Karpas-422 (cell line): Measurements from ENCODE around the gene CLOCK. TPM values are rescaled to one million over a fixed set of nuclear protein-coding genes. Genes with fewer than 3 reads are reported as not detected.

Source experiments
- DNase-seq: peaks from one replicate; pipeline ENCODE4 v3.0.0-alpha.2; 2015
- H2AFZ ChIP-seq: fragments of 200-600 bp; sonication (generic); 2 replicates; pipeline ENCODE4 v1.6.1; 2014; ENCODE audit warnings: antibody characterized with exemption, low read length, mixed read lengths
- H3K27ac ChIP-seq: fragments of 200-600 bp; sonication (generic); 2 replicates; pipeline ENCODE4 v1.5.1; 2014; ENCODE audit warnings: mild to moderate bottlenecking, low read length, moderate library complexity
- H3K27me3 ChIP-seq: fragments of 200-600 bp; sonication (generic); 2 replicates; pipeline ENCODE4 v1.6.1; 2014; ENCODE audit warnings: low read length, mixed read lengths
- H3K36me3 ChIP-seq: fragments of 200-600 bp; sonication (generic); 2 replicates; pipeline ENCODE4 v1.6.1; 2014; ENCODE audit warnings: low read length, mixed read lengths; ENCODE audit not compliant: insufficient read depth
- H3K4me1 ChIP-seq: fragments of 200-600 bp; sonication (generic); 2 replicates; pipeline ENCODE4 v1.6.1; 2014; ENCODE audit warnings: mild to moderate bottlenecking, low read length, mixed read lengths
- H3K4me2 ChIP-seq: fragments of 200-600 bp; sonication (generic); 2 replicates; pipeline ENCODE4 v1.6.1; 2014; ENCODE audit warnings: low read length, low read depth, mild to moderate bottlenecking; ENCODE audit not compliant: poor library complexity, severe bottlenecking
- H3K4me3 ChIP-seq: fragments of 200-600 bp; sonication (generic); 2 replicates; pipeline ENCODE4 v1.5.1; 2014; ENCODE audit warnings: mild to moderate bottlenecking, antibody characterized with exemption, low read length, mixed read lengths
- H3K79me2 ChIP-seq: fragments of 200-600 bp; sonication (generic); 2 replicates; pipeline ENCODE4 v1.6.1; 2014; ENCODE audit warnings: mild to moderate bottlenecking, low read length, mixed read lengths
- H3K9ac ChIP-seq: fragments of 200-600 bp; sonication (generic); 2 replicates; pipeline ENCODE4 v1.6.0; 2014; ENCODE audit warnings: low read length
- H3K9me2 ChIP-seq: fragments of 200-600 bp; sonication (generic), shearing (Covaris generic); replicated peaks from 2 replicates; pipeline ENCODE4 v1.6.0; 2014; ENCODE audit warnings: mild to moderate bottlenecking, low read length, moderate library complexity; ENCODE audit not compliant: insufficient read depth
- H3K9me3 ChIP-seq: fragments of 300-700, 200-600 bp; sonication (generic); 2 replicates; pipeline ENCODE4 v1.6.1; 2014; ENCODE audit warnings: low read length, mixed read lengths
- H4K20me1 ChIP-seq: fragments of 200-600 bp; sonication (generic); 2 replicates; pipeline ENCODE4 v1.6.1; 2014; ENCODE audit warnings: mild to moderate bottlenecking, antibody characterized with exemption, low read length, low read depth; ENCODE audit not compliant: insufficient read depth
- total RNA-seq: library from RNA; depleted of rRNA; stranded (reverse); fragments of >200 nt; shearing (Covaris generic); gene quantifications from 2 replicates; pipeline ENCODE4 v1.2.3, GENCODE V29; 2014; ENCODE audit warnings: low replicate concordance

CLOCK gene
- total RNA-seq, 1 experiment from 2014 or later: 2.3 TPM

DNA sequence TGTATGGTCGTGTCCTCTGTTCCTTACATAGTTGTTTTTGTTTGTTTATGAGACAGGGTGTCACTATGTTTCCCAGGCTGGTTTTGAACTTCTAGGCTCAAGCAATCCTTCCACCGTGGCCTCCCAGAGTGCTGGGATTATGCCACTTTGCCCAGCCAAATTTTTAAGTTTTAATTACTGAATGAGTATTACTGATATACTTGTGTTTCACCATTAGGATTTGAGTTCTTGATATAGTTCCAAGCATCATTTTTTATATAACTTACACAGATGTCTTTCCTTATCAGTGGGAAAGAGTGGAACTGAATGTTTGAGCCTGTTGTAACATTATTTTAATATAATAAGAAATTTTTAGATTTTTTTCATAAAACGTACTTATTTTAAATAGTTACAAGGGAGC is 130.5 kb downstream of the CLOCK start:
- Histone ChIP-seq H3K36me3 (peaks cover 56% of the 10 kb centered on the region; the same call in 1 of the 2 replicates), H4K20me1 (peaks cover 31% of the 10 kb centered on the region), H3K9me2 (no peaks in the 10 kb centered on the region), H2AFZ (no peak overlapping the region), H3K4me2 (no peak overlapping the region), H3K4me1 (no peaks in the 10 kb centered on the region), H3K9me3 (no peaks in the 10 kb centered on the region), H3K4me3 (no peak overlapping the region), H3K27ac (no peak overlapping the region), H3K79me2 (peaks cover 80% of the 10 kb centered on the region), H3K9ac (no peak overlapping the region), H3K27me3 (no peaks in the 10 kb centered on the region)
- DNase-seq: no peak

DNA sequence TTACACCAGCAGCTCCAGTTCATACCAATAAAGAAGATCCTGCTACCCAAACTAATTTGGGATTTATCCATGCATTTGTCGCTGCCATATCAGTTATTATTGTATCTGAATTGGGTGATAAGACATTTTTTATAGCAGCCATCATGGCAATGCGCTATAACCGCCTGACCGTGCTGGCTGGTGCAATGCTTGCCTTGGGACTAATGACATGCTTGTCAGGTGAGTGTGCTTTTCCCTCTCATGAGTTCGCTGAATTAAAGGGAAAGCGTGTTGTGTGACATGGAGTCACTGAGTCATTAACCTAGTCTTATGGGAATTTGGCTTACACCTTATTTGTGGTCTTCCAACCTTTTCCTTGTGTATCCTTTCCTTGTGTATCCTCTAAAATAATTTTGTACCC is 135.1 kb downstream of the CLOCK start:
- H3K9ac ChIP-seq: no peak overlapping the region
- no peaks in the 10 kb centered on the region for H3K9me2 ChIP-seq
- H3K4me1 ChIP-seq: peaks cover 32% of the 10 kb centered on the region
- peaks cover 59% of the 10 kb centered on the region for H4K20me1 ChIP-seq
- H2AFZ ChIP-seq: no peak overlapping the region
- peaks cover 45% of the 10 kb centered on the region; the same call in 1 of the 2 replicates for H3K36me3 ChIP-seq
- DNase-seq: no peak
- no peak overlapping the region for H3K4me2 ChIP-seq
- no peak overlapping the region for H3K27ac ChIP-seq
- H3K4me3 ChIP-seq: no peak overlapping the region
- H3K79me2 ChIP-seq: peaks cover 91% of the 10 kb centered on the region
- no peaks in the 10 kb centered on the region for H3K27me3 ChIP-seq
- no peaks in the 10 kb centered on the region for H3K9me3 ChIP-seq

DNA sequence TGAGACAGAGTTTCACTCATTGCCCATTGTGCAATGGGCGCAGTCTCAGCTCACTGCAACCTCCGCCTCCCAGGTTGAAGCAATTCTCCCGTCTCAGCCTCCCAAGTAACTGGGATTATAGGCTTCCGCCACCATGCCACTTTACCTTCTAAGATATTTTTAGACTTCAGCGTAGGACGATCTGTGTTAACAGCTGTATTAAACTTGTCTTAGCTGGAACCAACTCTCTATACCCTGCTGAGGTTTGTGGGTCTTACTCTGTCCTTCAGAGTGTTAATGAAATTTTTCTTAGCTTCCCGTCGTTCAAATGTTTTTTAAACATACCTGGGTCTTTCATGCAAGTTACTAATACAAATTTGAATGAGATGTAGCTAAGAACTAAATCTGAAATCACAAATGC is 136.3 kb downstream of the CLOCK start:
- Histone ChIP-seq H3K79me2 (peaks cover 93% of the 10 kb centered on the region), H3K4me1 (peaks cover 34% of the 10 kb centered on the region), H4K20me1 (peaks cover 56% of the 10 kb centered on the region), H3K4me3 (no peak overlapping the region), H3K27ac (no peak overlapping the region), H3K9me2 (no peaks in the 10 kb centered on the region), H2AFZ (no peak overlapping the region), H3K36me3 (peaks cover 47% of the 10 kb centered on the region; the same call in 1 of the 2 replicates), H3K27me3 (no peaks in the 10 kb centered on the region), H3K9me3 (no peaks in the 10 kb centered on the region), H3K4me2 (no peak overlapping the region), H3K9ac (no peak overlapping the region)
- DNase-seq: no peak

DNA sequence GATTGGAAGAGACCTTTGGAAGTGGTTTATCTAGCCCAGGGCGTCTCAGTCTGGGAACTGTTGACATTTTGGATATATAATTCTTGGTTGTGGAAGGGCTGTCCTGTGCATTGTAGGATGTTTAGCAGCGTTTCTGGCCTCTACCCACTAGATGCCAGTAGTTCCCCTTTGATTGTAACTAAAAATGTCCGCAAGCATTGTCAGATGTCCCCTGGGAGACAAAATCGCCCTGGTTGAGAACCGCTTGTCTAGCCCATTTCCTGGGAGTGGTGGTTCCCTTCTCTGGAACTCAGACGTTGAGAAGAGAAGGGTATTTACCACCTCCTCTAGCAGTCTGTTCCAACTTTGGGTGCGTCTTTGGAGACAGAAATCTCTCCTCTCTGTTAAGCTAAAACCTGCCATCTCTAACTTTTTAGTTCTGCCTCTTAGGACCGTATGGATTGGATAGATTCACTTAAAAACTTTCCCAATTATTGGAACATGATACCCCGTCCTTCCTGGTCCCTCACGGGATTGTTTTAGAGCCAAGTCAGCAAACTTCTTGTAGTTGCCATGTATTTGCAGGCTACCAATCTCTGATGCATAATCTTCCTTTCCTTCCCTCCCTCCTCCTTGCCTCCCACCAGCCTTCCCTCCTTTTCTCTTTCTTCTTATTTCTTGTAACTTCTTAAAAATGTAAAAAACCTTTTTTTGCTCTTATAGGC is 137.1 kb downstream of the CLOCK start:
- Histone ChIP-seq H3K27ac (no peak overlapping the region), H3K27me3 (no peaks in the 10 kb centered on the region), H3K4me2 (peak overlapping the region; percentile 11), H3K9me3 (no peaks in the 10 kb centered on the region), H3K4me1 (peaks cover 34% of the 10 kb centered on the region), H4K20me1 (peaks cover 54% of the 10 kb centered on the region), H3K36me3 (peaks cover 49% of the 10 kb centered on the region; the same call in 1 of the 2 replicates), H3K9ac (no peak overlapping the region), H3K79me2 (peaks cover 93% of the 10 kb centered on the region), H3K4me3 (no peak overlapping the region), H3K9me2 (no peaks in the 10 kb centered on the region), H2AFZ (no peak overlapping the region)
- peak; percentile 67 for DNase-seq

DNA sequence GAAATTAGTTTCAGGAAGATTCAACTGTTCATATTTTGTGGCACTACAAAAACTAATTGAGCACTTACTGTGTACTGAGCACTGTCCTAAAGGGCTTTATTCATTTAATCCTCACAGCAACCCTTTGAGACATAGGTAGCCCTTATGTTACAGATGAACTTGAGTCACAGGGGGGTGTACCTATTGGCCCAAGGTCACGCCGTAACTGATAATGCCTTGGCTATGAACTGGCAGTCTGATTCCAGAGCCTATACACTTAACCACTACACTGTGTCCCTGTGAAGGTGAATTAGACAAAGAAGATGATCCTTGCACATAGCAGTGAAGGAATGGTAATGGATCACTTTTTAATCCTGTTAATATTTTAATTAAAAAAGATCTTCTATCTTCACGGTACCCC is 138.9 kb downstream of the CLOCK start:
- peaks cover 53% of the 10 kb centered on the region for H4K20me1 ChIP-seq

DNA sequence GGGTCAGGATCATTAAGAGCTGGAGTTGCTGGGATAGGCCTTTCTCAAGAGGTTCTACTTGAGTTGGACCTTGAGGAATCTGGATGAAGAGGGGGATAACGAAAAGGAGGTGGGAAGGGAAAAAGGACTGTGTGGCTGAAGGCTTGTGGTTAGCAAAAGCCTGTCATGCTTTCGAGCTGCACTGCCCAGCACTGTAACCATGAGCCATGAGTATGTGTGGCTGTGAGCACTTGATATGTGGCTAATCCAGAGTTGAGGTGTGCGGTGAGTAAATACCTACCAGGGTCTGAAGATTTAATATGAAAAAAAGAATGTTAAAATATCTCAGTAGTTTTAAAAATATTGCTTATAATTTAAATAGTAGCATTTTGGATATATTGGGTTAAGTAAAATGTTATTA is 139.6 kb downstream of the CLOCK start:
- H3K9me3 ChIP-seq: no peaks in the 10 kb centered on the region
- H3K4me3 ChIP-seq: no peak overlapping the region
- no peaks in the 10 kb centered on the region for H3K27me3 ChIP-seq
- H3K9ac ChIP-seq: no peak overlapping the region
- peaks cover 53% of the 10 kb centered on the region for H4K20me1 ChIP-seq
- DNase-seq: no peak
- peaks cover 34% of the 10 kb centered on the region for H3K4me1 ChIP-seq
- no peak overlapping the region for H3K4me2 ChIP-seq
- peaks cover 59% of the 10 kb centered on the region for H3K36me3 ChIP-seq
- no peak overlapping the region for H2AFZ ChIP-seq
- peaks cover 98% of the 10 kb centered on the region for H3K79me2 ChIP-seq
- H3K9me2 ChIP-seq: no peaks in the 10 kb centered on the region
- no peak overlapping the region for H3K27ac ChIP-seq

More for the DNA sequence above, 138.9 kb downstream of the CLOCK start:
- H3K27ac ChIP-seq: no peak overlapping the region
- no peak overlapping the region for H2AFZ ChIP-seq
- H3K9ac ChIP-seq: no peak overlapping the region
- H3K79me2 ChIP-seq: peaks cover 99% of the 10 kb centered on the region
- no peak for DNase-seq
- peaks cover 34% of the 10 kb centered on the region for H3K4me1 ChIP-seq
- peaks cover 59% of the 10 kb centered on the region for H3K36me3 ChIP-seq
- no peaks in the 10 kb centered on the region for H3K9me3 ChIP-seq
- no peaks in the 10 kb centered on the region for H3K9me2 ChIP-seq
- no peak overlapping the region for H3K4me3 ChIP-seq
- H3K27me3 ChIP-seq: no peaks in the 10 kb centered on the region
- no peak overlapping the region for H3K4me2 ChIP-seq

DNA sequence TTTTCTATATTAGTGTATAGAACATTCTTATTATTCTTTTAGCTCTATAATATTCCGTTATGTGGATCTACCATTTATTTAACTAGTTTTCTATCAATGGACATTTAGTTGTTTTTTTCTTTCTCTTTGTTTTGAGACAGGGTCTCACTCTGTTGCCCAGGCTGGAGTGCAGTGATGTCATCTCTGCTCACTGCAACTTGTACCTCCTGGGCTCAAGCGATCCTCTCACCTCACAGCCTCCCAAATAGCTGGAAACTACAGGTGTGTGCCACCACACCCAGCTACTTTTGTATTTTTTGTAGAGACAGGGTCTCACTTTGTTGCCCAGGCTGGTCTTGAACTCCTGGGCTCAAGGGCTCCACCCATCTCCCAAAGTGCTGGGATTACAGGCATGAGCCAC is 140.2 kb downstream of the CLOCK start:
- no peaks in the 10 kb centered on the region for H3K27me3 ChIP-seq
- H3K9ac ChIP-seq: no peak overlapping the region
- no peaks in the 10 kb centered on the region for H3K9me2 ChIP-seq
- no peak overlapping the region for H3K4me2 ChIP-seq
- DNase-seq: no peak
- no peak overlapping the region for H3K4me3 ChIP-seq
- no peaks in the 10 kb centered on the region for H3K9me3 ChIP-seq
- H3K36me3 ChIP-seq: peaks cover 58% of the 10 kb centered on the region
- peaks cover 48% of the 10 kb centered on the region for H4K20me1 ChIP-seq
- peaks cover 34% of the 10 kb centered on the region for H3K4me1 ChIP-seq
- H3K27ac ChIP-seq: no peak overlapping the region
- peaks cover 96% of the 10 kb centered on the region for H3K79me2 ChIP-seq
- no peak overlapping the region for H2AFZ ChIP-seq

DNA sequence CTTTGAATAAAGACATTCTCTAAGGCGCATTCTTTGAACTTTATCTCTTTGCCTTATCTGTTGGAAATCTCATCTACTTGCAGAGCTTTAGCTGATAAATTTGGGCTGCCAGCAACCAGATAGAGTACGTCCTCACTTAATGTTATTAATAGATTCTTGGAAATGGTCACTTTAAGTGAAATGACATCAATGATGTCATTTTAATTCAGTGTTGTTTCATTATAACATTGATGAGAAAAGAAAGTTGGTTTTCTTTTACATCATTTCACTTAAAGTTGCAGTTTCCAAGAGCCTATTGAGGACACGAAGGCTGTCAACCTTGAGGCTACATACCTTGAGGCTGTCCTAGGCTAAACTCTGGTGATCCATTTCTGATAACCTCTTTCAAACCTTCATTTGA is 141.6 kb downstream of the CLOCK start:
- peaks cover 50% of the 10 kb centered on the region for H4K20me1 ChIP-seq

More for the DNA sequence above, 141.6 kb downstream of the CLOCK start:
- Histone ChIP-seq H3K27me3 (no peaks in the 10 kb centered on the region), H3K79me2 (peaks cover 94% of the 10 kb centered on the region), H3K4me2 (no peak overlapping the region), H3K27ac (no peak overlapping the region), H3K9ac (no peak overlapping the region), H3K4me1 (peaks cover 34% of the 10 kb centered on the region), H3K9me2 (no peaks in the 10 kb centered on the region), H3K9me3 (no peaks in the 10 kb centered on the region), H3K36me3 (peaks cover 57% of the 10 kb centered on the region), H2AFZ (no peak overlapping the region), H3K4me3 (no peak overlapping the region)
- DNase-seq: no peak
